ENCODE results near the gene WDR4.
"Not testable (repeated sequence)": the region's sequence is repeated elsewhere in the genome, so short reads cannot be mapped to it uniquely, and the experiment has no call there.

WDR4 gene

GRCh38 chr21:42851812-42852665, 27.3 kb downstream of the WDR4 start:
- DNase-seq: no peak

- peak; percentile 30 to 35 for DNase-seq
Measured at GRCh38 chr21:42850866-42851391, 28.4 kb downstream of the WDR4 start.

GRCh38 chr21:42850463-42850862, 28.9 kb downstream of the WDR4 start:
- no peak for DNase-seq

DNA sequence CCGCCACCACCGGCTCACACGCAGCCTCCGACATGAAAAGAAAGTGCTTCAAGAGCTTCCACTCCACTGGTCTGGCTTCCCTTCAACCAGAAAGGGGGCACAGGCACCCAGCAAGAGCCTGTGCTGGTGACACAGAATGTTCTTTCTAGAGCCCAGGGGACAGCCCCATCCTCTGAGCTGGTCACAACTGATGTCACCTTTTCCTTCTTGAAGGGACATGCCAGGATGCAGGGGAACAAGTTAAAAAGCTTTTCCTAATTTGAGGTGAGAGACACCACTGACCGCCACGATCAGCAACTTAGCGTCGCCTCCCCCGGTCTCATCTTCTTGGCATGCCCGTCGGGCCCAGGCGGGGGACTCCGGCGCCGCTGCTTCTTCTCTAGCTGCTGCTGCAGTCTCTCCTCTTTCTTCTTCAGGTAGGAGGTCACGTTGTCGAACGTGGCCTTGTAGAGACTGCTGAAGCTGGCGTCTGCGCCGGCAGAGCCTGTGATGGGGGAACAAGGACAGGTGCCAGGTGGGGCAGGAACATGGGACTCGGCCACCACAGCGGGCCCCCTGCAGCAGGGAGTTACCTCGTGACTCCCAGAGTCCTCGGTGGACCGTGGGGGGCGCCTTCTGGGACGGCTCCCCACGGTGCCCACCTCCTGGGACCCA, 29.5 kb downstream of the WDR4 start:
- no peak for DNase-seq

DNA sequence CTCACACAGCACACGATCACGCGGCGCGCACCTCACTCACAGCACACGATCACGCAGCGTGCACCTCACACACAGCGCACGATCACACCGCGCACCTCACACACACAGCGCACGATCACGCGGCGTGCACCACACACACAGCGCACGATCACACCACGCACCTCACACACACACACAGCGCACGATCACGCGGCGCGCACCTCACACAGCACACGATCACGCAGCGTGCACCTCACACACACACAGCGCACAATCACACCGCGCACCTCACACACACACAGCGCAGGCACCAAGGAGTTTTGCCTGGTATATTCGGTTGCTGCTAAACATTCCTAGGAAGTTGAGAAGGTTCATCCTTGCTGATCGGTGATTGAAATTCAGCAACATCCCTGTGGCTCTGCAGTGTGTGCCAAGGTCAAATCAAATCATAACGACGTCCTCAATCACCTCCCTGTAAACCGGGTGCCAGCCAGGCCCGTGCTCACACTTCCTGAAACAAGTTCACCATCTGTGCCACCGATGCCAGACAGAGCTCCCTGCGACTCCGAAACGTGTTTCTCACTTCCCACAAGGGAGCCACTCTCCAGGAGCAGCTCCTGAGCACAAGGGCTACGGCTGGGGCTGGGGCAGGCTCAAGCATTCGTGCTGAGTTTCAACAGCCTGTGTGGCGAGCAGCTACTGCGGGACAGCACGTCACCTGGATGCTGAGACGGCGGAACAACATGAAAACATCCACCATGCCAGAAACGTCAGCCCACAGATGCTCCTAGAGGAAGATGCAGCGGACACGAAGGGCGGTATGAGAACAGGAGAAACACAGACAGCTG, 30.2 kb downstream of the WDR4 start:
- DNase-seq: no peak

DNA sequence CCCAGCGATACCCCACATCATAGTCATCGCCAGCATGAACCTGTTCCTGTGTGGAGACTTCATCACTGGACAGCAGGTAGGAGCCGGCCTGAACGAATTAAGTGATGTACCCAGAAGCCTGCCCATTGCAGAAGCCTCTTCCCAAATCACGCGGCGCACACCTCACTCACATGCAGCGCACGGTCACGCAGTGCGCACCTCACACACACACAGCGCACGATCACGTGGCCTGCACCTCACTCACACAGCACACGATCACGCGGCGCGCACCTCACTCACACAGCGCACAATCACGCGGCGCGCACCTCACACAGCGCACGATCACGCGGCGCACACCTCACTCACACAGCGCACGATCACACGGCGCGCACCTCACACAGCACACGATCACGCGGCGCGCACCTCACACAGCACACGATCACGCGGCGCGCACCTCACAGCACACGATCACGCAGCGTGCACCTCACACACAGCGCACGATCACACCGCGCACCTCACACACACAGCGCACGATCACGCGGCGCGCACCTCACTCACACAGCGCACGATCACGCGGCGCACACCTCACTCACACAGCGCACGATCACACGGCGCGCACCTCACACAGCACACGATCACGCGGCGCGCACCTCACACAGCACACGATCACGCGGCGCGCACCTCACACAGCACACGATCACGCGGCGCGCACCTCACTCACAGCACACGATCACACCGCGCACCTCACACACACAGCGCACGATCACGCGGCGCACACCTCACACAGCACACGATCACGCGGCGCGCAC, 31.0 kb downstream of the WDR4 start:
- DNase-seq: not testable (repeated sequence)

DNA sequence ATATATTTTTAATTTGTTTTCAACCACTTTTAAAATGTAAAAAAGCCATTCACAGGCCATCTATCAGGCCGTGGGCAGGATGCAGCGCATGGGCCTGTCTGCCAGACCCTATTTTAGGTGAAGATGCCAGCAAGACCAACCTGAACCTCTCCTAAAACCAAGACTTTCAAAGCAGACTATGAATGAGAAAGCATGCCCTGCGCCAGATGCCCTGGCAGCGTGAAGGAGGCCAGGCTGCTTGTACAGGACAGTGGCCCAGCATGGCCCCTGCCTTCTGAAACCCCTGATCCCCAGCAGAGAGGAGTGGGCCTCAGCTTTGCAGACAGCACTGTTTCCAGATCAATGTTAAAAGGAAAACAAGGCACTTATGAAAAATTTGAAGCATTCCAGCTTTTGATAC, 31.6 kb downstream of the WDR4 start:
- no peak for DNase-seq

GRCh38 chr21:42847051-42847707, 32.2 kb downstream of the WDR4 start:
- DNase-seq: no peak

- no peak for DNase-seq
Measured at GRCh38 chr21:42846221-42846620, 33.1 kb downstream of the WDR4 start.

DNA sequence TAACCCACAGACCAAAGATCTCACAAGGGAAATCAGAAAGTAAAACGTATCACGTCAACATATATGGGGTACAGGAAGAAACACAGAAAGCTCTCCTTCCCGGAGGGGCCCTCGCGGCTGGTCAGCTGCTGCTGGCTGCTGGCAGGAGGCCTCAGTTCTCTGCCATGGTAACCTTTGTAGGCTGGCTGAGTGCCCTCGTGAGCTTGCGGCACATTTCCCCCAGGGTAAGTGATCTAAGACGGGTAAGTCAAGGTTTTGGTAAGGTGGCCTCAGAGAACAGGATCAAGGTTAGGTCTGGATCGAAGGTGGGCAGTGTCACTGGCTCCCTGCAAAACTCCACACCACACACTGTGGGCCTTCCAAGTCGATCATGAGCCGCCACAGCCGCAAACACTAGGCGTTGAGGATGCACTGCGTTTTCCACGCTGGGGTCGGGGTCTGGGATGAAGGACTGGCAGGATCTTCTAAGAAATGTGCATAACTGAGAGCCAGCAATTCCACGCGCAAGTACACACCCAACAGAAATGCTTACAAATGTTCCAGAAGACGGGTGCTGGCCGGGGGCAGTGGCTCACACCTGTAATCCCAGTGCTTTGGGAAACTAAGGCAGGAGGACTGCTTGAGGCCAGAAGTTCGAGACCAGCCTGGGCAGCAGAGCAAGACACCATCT, 33.9 kb downstream of the WDR4 start:
- DNase-seq: no peak

DNA sequence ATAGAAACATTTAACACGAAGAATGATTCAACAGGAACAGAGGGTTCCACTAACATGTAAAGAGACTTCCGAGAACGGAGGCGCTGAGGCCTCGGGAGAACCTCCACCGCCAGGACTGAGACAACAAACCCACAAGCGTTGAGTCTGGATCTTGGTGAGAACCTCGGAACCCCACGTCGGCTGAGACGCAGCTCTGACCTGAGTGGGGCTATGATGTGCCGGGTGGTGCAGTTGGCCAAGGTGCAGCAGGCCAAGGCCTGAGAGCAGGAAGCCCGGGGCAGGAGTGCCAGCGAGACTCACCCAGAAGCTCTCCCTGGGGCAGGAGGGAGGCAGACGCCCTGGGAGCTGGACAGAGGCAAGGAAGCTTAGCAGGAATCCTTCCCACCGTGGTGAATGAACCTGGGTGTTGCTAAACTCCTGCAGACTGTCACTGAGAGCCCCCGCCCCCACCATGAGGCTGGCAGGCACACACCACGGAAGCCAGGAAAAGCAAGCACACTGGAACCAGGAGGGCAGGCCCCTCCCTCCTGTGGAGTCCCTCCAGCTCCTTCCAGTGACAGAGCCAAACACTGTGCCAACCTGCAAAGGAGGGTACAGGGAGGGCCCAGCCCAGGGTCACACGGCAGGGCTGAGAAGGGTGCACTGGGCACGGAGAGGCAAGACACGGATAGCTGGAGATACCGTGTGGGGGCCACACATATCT, 34.8 kb downstream of the WDR4 start:
- no peak for DNase-seq

GRCh38 chr21:42843056-42843455, 36.3 kb downstream of the WDR4 start:
- no peak for DNase-seq

DNA sequence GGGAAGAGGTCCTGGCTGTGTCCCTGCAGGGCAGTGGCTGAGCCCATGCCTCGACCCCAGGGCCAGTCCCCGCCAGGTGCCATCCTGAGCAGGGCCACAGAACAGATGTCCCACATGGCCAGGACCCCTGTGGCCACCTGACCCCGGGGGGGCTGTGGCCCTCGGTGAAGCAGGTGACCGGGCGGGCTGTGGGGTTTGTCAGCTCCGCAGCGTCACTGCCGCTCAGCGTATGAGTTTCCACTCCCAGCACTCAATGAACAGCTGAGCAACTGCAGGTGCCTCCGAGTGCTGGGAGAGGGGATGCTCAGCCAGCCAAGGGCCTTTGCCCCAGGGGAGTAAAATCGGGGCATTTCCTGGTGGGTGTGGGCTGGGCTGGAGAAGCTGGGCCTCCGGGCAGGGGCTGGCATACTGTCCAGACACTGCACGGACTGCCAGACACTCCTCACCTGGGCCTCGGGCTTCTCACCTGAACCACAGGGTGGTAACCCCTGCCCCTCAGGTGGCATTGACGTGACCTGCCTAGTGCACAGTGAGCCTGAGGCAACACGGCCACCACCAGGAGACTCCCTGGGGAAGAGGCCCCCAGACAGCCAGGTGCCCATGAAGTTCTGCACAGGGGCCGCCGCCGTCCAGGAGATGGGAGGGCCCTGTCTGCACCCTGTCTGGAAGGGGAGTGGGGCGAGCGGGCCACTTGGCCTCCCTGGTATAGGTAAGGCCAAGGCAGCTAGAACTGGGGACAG, 37.3 kb downstream of the WDR4 start:
- DNase-seq: not testable (repeated sequence)

DNA sequence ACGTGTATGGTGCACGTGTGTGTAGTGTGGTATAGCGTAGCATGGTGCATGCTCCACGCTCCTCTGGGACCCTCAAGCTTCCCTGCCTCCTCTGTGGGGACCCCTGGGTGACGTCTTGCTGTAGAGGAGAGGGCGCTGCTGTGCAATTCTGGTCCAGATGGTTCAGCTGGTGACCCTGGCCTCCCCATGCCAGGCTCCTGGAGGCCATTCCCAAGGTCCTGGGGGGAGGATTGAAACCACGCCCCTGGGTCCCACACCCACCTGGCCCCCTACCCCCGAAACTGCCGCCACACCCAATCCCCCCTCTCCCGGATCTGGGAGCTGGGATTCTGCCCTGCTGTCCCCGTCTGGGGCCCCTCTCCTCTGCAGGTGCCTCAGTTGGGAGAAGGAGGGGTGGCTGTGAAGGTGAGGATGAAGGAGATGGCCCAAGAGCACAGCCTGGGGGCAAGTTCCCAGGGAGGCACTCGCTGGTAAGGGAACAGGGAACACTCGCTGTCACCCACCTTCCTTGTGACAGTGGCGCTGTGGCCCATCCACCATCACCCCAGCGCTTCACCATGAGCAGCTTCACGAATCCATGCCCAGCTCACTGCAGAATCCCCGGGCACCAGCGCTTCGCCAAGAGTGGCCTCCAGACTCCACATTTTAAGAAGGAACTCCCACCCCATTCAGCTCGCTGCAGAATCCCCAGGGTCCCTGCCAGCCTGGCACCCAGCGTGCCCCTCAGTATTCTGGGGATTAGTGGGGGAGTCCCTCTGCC, 38.0 kb downstream of the WDR4 start:
- no peak for DNase-seq

GRCh38 chr21:42840411-42841155, 38.8 kb downstream of the WDR4 start:
- no peak for DNase-seq

DNA sequence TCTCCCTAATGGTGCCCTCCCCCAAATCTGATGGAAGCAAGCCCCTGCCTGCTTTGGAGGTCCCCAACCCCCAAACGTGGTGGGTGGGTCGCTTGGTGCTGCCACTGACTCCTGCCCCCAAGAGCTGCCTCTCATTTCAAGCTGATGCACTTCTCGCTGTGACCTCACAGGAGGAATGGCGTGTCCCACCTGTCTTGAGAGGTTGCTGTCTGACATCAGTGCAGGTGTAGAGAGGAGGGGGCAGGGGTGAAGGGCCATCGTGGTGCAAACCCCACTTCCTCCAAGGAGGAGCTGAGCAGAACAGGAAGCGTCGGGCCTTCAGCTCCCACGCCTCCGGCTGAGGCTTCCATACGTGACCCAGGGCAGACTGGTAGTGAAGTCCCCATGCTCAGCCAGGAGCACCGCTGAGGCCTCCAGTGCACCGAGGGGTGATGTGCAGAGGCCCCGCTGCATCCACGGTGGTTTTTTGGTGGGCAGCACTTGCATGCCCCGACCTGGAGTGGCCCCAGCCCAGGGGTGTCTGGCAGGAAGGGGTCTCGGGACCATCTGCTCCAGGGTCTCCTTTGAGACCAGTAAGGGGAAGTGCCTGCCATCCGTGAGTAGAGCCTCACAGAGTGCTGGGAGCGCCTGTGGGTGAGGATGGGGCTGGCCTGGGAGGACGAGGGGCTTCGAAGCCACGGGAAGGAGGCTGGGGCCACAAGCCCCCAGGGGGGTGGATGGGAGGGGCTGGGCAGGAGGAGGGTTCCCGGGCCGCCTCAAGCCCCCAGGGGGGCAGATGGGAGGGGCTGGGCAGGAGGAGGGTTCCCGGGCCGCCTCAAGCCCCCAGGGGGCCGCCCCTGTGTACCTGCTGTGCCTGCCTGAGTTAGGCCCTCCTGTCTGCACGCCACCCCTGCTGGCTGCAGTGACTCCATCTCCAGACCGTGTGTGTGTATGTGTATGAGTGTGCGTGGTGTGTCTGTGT, 39.8 kb downstream of the WDR4 start:
- DNase-seq: no peak

DNA sequence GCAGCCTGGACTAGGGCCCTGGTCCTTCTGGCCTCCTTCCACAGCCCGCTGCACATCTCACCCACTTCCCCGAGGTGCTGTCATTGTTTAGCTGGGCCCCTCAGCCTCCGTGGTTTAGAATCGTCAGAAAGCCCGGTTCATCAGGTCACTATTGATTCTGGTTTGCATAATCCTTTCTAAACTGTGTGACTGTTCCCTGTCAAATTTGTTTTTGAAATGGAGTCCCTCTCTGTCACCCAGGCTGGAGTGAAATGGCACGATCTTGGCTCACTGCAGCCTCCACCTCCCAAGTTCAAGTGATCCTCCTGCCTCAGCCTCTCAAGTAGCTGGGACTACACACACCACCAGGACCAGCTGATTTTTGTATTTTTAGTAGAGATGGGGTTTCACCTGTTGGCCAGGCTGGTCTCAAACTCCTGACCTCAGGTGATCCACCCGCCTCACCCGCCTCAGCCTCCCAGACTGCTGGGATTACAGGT, 41.1 kb downstream of the WDR4 start:
- DNase-seq: not testable (repeated sequence)
